H54 (cell line): ENCODE measurements around the gene ITIH5.

ENCODE experiments used
- DNase-seq: peaks from one replicate; pipeline ENCODE4 v3.0.0; 2011; ENCODE audit warnings: low spot score, mixed read lengths; ENCODE audit not compliant: insufficient read length
- FAIRE-seq: peaks from 3 replicates; lab custom pipeline; 2011; peaks lifted over from hg19 to GRCh38; lab: Jason Lieb, UNC
- POLR2A ChIP-seq: IDR thresholded peaks from 2 replicates; pipeline ENCODE4 v1.6.1; 2011; ENCODE audit warnings: low read depth, mild to moderate bottlenecking, low read length

Gene ITIH5

DNA sequence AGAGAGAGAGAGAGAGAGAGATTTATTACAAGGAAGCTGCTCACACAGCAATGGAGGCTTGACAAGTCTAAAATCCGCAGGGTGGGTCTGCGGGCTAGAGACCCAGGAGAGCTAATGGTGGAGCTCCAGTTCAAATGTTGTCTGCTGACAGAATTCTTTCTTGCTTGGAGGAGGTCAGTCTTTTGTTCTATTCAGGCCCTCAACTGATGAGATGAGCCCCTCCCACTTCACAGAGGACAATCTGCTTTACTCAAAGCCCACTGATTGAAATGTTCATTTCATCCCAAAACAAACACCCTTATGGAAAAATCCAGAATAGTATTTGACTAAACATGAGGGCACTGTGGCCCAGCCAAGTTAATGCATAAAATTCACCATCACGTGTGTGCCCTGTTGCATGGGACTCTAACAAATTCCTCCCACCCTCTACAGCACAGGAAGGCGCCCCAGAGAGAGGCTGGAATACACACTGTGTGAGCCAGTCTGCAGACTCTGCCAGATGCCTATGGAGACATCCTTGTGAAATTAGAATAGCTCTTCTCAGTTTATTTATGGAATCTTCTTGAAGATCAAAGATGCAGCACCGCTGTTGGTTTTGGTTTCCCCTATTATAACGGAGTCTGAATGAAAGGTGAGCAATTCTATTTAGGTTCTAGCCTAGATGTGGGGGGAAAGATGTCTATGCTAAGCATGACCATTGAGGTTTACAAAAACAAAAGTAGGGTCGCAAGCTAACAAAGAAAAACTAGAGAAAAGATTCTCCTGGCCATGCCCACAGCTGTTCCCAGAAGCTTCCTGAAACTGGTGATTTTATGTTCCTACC is 132.9 kb downstream of the ITIH5 start:
- FAIRE-seq, result no peak
- no peak for TF ChIP-seq POLR2A
- DNase-seq, result no peak

DNA sequence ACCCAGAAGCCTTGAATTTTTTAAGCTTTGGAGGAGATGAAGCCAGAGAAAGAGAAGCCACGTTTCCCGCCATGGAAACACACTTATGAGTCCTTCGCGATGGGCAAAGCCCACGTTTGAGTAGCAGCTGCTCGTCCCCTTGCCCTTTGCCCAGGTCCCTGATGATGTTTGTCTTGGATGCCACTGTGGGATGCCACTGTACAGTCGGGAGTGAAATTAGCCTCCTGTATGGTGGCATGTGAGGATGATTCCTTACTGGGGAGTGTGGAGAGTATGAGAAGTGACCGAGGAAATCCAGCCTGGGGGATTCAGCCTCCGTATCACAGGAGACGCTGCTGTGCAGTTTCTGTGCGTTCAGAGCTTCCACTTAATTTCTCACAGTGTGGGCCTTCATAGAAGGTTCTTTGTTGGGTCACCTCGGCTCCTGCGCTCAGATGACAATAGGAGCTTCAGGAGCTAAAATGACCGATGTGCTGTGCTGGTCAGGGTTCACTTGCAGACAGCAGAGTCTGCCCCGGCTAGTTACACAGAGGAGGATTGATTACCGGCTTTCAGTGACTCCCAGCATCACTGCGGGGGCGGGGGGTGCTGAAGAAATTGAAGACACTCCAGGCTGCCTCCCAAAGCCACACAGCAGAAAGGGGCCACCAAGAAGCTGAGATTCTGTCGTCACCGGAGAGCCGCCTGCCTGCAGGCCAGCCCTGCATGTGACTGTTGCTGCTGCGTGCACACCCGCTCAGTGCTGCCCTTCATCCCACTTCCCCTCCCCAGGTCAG is 133.9 kb downstream of the ITIH5 start:
- FAIRE-seq (no peak), DNase-seq (no peak)
- TF ChIP-seq POLR2A, result no peak

DNA sequence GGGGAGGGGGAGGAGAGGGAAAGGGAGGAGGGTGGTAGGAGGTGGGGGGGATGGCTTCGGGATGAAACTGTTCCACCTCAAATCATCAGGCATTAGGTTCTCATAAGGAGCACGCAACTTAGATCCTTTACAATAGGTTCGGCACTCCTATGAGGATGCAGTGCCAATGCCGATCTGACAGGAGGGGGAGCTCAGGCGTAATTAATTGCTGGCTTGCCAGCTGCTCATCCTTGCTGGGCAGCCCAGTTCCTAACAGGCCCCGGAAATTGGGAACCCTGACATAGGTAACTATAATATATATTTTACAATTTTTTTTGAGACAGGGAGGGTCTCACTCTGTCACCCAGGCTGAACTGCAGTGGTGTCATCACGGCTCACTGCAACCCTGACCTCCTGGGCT is 137.1 kb downstream of the ITIH5 start:
- FAIRE-seq (no peak), DNase-seq (no peak)
- TF ChIP-seq POLR2A, result no peak

DNA sequence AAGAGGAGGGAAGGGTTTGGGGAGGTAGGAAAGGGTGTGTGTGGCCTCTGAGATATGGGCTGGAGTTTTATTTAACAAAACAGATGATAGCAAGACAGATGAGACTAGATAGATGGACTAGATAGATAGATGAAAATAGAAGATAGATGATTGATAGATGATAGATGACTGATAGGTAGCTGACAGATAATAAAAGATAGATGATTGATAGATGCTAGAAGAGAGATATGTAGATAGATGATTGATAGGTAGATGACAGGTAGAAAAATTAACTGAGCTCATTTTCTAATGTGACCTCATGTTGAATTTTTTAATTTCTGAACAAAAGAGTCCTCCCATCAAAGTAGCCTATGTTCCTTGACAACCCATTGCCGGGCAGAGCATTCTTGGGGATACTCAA is 139.3 kb downstream of the ITIH5 start:
- FAIRE-seq, result no peak
- no peak for TF ChIP-seq POLR2A
- no peak for DNase-seq

DNA sequence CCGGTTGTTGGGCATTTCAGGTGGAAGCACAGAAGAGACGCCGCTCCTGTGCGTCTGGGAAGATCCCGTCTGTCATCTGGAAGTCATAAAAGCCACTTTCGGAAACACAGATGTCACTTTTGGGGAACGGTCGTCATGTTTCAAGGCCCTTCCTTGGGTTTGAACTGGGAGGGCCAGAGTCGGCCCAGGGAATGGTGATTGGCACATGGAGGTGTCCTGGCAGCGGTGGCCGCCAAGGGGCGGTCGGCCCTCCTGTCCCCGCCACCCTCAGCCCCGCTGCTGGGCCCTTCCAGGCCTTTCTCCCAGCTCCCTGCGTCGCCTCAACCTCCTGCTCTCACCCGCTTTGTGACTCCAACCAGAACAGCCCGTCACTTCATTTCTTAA is 140.8 kb downstream of the ITIH5 start:
- TF ChIP-seq POLR2A, result no peak
- no peak for FAIRE-seq
- no peak for DNase-seq

- peak; percentile 17 for DNase-seq
- no peak for FAIRE-seq
- TF ChIP-seq POLR2A, result no peak
Observed at GRCh38 chr10:7525314-7526016, 141.3 kb downstream of the ITIH5 start.

DNA sequence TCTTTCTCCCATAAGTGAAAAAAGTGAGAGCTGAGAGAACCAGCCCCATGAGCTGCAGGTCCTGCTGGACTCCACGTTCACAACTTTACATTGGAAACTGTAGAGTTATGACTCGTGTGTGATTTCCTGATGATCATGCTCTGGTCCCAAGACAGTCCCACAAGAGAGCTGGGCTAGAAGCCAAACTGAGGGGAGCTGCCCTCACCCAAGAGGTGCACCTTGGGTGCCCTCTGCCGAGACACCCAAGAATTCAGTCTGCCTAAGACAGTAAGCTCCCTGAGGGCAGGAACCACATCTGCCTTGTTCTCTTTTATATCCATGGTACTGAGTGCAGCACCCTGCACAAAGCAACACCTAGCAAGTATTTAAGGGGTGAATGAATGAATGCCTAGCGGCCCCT is 143.1 kb downstream of the ITIH5 start:
- TF ChIP-seq POLR2A, result no peak
- DNase-seq (no peak), FAIRE-seq (no peak)

DNA sequence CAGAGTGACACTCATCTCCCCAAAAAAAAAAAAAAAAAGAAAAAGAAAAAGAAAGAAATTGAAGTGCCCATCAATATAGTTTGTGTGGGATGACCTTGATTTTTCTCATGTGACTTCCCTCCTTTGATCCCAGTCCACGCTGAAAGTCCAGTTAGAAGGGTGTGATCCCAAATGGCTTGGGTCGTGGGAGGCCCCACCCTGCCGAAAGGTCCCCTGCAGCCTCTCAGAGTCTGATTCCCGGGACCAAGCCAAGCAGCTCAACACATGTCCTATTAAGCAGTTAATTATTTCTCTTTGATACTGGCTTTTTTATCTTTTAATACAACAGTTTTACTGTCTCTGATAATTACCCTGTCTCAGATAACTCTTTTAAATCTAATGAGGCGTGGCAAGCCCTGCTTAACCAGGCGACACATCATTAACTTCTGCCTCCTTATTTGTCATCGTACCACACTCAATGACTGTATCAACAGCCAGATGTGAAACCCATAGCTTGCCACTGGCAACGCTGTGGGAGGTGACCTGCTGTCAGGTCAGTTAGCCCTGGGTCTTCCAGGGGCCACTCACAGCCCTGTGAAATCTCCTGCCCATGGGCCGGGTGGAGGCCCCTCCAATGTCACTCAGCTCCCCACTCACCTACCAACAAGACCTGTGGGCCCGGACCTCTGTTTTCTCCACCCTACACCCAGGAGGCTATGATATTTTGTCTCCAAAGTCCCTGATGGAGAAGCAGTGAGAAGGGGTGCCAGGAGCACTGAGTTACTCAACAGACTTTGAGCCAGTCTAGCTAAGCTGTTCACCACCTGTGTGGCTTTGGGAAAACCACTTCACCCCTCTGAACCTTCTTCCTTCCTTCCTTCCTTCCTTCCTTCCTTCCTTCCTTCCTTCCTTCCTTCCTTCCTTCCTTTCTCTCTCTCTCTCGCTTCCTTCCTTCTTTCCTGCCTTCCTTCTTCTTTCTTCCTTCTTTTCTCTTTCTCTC is 146.0 kb downstream of the ITIH5 start:
- DNase-seq (no peak), FAIRE-seq (no peak)
- no peak for TF ChIP-seq POLR2A

DNA sequence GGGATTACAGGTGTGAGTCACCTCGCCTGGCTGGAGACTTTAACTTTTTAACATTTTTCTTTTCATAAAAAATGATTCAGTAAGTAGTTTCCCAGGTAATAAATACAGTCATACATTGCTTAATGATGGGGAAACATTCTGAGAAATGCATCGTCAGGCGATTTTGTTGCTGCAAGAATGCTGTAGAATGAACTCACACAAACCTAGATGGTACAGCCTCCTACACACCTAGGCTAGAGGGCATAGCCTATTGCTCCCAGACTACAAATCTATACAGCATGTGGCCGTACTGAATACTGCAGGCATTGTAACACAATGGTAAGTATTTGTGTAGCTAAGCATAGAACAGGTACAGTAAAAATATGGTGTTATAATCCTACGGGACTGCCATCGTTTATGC is 147.4 kb downstream of the ITIH5 start:
- no peak for DNase-seq
- no peak for FAIRE-seq
- TF ChIP-seq POLR2A, result no peak

GRCh38 chr10:7518693-7519092 is 148.1 kb downstream of the ITIH5 start:
- no peak for TF ChIP-seq POLR2A
- FAIRE-seq, result no peak
- no peak for DNase-seq

- TF ChIP-seq POLR2A, result no peak
- no peak for FAIRE-seq
- no peak for DNase-seq
Observed at GRCh38 chr10:7515439-7515838, 151.3 kb downstream of the ITIH5 start.

GRCh38 chr10:7513936-7514335 is 152.8 kb downstream of the ITIH5 start:
- DNase-seq (no peak), FAIRE-seq (no peak)
- TF ChIP-seq POLR2A, result no peak

GRCh38 chr10:7513455-7513854 is 153.3 kb downstream of the ITIH5 start:
- no peak for DNase-seq
- no peak for FAIRE-seq
- TF ChIP-seq POLR2A, result no peak
